ENCODE results near the gene PDZD7.

Gene PDZD7

DNA sequence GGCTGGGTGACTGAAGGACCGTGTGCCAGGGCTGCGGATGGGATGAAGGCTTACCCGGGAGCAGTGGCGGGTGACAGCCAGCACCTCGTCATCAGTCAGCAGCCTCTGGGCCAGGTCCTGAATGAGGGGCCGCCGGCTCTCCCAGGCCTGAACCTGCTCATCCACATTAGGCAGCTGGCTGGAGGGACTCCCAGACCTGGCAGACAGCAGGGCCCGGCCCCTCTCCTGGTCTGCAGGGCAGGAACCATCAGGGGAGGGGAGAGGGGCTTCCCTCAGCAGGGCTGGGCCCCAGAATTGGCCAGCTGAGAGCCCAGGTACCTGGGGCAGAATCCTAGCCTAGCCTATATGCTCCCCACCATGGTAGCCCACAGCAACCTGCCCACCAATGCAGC, 15.4 kb downstream of the PDZD7 start:
- DNase-seq (ENCODE audit: low spot score) = no peak
- TF ChIP-seq, protein P1, sequence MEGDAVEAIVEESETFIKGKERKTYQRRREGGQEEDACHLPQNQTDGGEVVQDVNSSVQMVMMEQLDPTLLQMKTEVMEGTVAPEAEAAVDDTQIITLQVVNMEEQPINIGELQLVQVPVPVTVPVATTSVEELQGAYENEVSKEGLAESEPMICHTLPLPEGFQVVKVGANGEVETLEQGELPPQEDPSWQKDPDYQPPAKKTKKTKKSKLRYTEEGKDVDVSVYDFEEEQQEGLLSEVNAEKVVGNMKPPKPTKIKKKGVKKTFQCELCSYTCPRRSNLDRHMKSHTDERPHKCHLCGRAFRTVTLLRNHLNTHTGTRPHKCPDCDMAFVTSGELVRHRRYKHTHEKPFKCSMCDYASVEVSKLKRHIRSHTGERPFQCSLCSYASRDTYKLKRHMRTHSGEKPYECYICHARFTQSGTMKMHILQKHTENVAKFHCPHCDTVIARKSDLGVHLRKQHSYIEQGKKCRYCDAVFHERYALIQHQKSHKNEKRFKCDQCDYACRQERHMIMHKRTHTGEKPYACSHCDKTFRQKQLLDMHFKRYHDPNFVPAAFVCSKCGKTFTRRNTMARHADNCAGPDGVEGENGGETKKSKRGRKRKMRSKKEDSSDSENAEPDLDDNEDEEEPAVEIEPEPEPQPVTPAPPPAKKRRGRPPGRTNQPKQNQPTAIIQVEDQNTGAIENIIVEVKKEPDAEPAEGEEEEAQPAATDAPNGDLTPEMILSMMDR (IDR thresholded peaks at IDR 0.05; ENCODE audit: extremely low read depth, missing control alignments) = no peak

- TF ChIP-seq, protein P1 (IDR thresholded peaks at IDR 0.05; ENCODE audit: extremely low read depth, missing control alignments) = no peak
Measured at GRCh38 chr10:101014966-101015581, 15.9 kb downstream of the PDZD7 start.

GRCh38 chr10:101014230-101014884, 16.6 kb downstream of the PDZD7 start:
- DNase-seq (ENCODE audit: low spot score) = peak; percentile 88

More at GRCh38 chr10:101014966-101015581, 15.9 kb downstream of the PDZD7 start:
- DNase-seq (ENCODE audit: low spot score) = no peak

GRCh38 chr10:101013365-101013825, 17.5 kb downstream of the PDZD7 start:
- DNase-seq (ENCODE audit: low spot score) = no peak
- TF ChIP-seq, protein P1 (IDR thresholded peaks at IDR 0.05; ENCODE audit: extremely low read depth, missing control alignments) = no peak

More at GRCh38 chr10:101014230-101014884, 16.6 kb downstream of the PDZD7 start:
- TF ChIP-seq, protein P1 (IDR thresholded peaks at IDR 0.05; ENCODE audit: extremely low read depth, missing control alignments) = peak; percentile 81

DNA sequence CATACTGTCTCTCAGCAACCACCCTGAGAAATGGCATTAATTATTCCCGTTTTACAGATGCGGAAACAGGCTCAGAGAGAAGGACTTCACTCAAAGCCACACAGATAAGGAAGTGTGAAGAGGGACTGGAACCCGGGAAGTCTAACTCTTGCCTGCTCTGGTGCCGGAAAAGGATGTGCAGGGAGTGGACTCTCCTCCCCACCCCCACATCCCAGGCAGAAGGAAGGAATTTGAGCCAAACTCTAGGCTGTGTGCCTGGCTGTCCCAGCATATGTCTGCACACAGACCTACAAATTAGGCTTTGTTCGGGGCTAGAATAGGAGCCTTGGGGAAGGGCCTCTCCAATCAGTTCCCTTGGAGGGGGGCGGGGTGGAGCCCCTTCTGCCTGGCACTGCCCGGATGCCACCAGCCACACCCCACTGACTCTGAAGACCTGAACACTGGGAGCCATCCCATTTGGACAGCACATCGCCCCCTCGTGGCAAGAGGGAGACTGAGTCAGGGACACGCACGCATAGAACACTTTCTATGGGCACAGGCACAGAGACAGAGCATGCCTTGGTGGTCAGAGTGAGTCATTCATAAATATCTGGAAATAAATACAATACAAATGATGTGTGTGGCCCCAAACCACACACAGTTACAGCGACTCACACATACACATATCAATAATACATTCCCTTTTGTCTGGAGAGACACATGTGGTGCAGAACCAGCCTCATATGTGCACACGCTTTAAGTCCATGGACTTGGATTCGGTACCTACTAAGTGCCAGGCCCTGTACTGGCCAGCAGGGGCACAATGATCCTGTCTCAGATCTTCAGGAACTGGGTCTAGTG, 18.2 kb downstream of the PDZD7 start:
- DNase-seq (ENCODE audit: low spot score) = peak; percentile 89
- TF ChIP-seq, protein P1 (IDR thresholded peaks at IDR 0.05; ENCODE audit: extremely low read depth, missing control alignments) = peak; percentile 78

GRCh38 chr10:101011517-101012423, 19.2 kb downstream of the PDZD7 start:
- DNase-seq (ENCODE audit: low spot score) = no peak

More at GRCh38 chr10:101011517-101012423, 19.2 kb downstream of the PDZD7 start:
- TF ChIP-seq, protein P1 (IDR thresholded peaks at IDR 0.05; ENCODE audit: extremely low read depth, missing control alignments) = no peak

All from GM20000 (cell line).